Muscle of leg (tissue), 11 donors: Measurements from ENCODE around the gene GNG7. TPM values are rescaled to one million over a fixed set of nuclear protein-coding genes. Genes with fewer than 3 reads are reported as not detected.

Experiments
- DNase-seq: peaks from one replicate; pipeline ENCODE4 v3.0.0; 2013
- H3K27ac ChIP-seq: one replicate; pipeline ENCODE4 v1.5.1; 2013; ENCODE audit warnings: mild to moderate bottlenecking, low read length, control low read depth
- H3K27me3 ChIP-seq: one replicate; pipeline ENCODE4 v1.6.1; 2013; ENCODE audit warnings: low read length; ENCODE audit not compliant: control insufficient read depth, insufficient read depth
- H3K36me3 ChIP-seq: one replicate; pipeline ENCODE4 v1.6.1; 2013; ENCODE audit warnings: low read length; ENCODE audit not compliant: control insufficient read depth, insufficient read depth
- H3K4me1 ChIP-seq: one replicate; pipeline ENCODE4 v1.6.1; 2013; ENCODE audit warnings: low read length; ENCODE audit not compliant: control insufficient read depth, insufficient read depth
- H3K4me3 ChIP-seq: one replicate; pipeline ENCODE4 v1.5.1; 2013; ENCODE audit warnings: low read length, control low read depth
- H3K9me3 ChIP-seq: replicated peaks from 2 replicates; pipeline ENCODE4 v1.6.1; 2013; ENCODE audit warnings: low read depth, low read length; ENCODE audit not compliant: control insufficient read depth
- WGBS: methylation state at CpG from one replicate; pipeline ENCODE4 v1.1.5; 2013; ENCODE audit warnings: missing lambda C conversion rate; ENCODE audit not compliant: insufficient coverage; 5-methylcytosine and 5-hydroxymethylcytosine counted together
- polyA plus RNA-seq, 8 donors: library from polyadenylated mRNA; unstranded; fragments of 120-200 nt; gene quantifications; one replicate each; pipeline versions ENCODE4 v1.2.1 to v1.2.3, GENCODE V29; 2013; ENCODE audit warnings: inconsistent platforms in 1 of 8, low replicate concordance in 1 of 8; ENCODE audit not compliant: insufficient read length in 8 of 8, insufficient read depth in 1 of 8
- total RNA-seq: library from RNA; stranded (reverse); fragments of 120-200 nt; gene quantifications from one replicate; pipeline ENCODE4 v1.2.4, GENCODE V29; 2013

Gene GNG7
- total and polyA plus RNA-seq, 9 donors: 0.58 to 3.1 (median 2.7) TPM

- peaks cover 34% of the 10 kb centered on the region for H3K27me3 ChIP-seq
- no peak overlapping the region for H3K4me3 ChIP-seq
- peaks cover 4% of the 10 kb centered on the region for H3K36me3 ChIP-seq
- H3K4me1 ChIP-seq: peaks cover 11% of the 10 kb centered on the region
- no peaks in the 10 kb centered on the region for H3K9me3 ChIP-seq
- DNase-seq: no peak
- 53% methylated on average over 15 of the region's 16 CpGs for WGBS
- no peak overlapping the region for H3K27ac ChIP-seq
Measured at GRCh38 chr19:2727640-2727944, 25.1 kb upstream of the GNG7 start.

GRCh38 chr19:2726904-2727639 lies 24.6 kb upstream of the GNG7 start:
- no peak overlapping the region for H3K4me3 ChIP-seq
- H3K36me3 ChIP-seq: peaks cover 2% of the 10 kb centered on the region
- WGBS: 12% methylated on average over 20 of the region's 26 CpGs
- no peak overlapping the region for H3K27ac ChIP-seq
- H3K9me3 ChIP-seq: no peaks in the 10 kb centered on the region
- DNase-seq: no peak
- peaks cover 39% of the 10 kb centered on the region for H3K27me3 ChIP-seq
- H3K4me1 ChIP-seq: peaks cover 14% of the 10 kb centered on the region

GRCh38 chr19:2726160-2726855 lies 23.8 kb upstream of the GNG7 start:
- Histone ChIP-seq H3K36me3 (no peaks in the 10 kb centered on the region), H3K9me3 (no peaks in the 10 kb centered on the region), H3K4me1 (peaks cover 21% of the 10 kb centered on the region), H3K27ac (no peak overlapping the region), H3K4me3 (no peak overlapping the region), H3K27me3 (peaks cover 46% of the 10 kb centered on the region)
- no peak for DNase-seq
- WGBS: 74% methylated on average over 7 of the region's 15 CpGs

GRCh38 chr19:2724148-2724557 lies 21.7 kb upstream of the GNG7 start:
- H3K36me3 ChIP-seq: no peaks in the 10 kb centered on the region
- WGBS: 38% methylated on average over 7 of the region's 7 CpGs
- peaks cover 53% of the 10 kb centered on the region for H3K27me3 ChIP-seq
- no peaks in the 10 kb centered on the region for H3K9me3 ChIP-seq
- no peak overlapping the region for H3K4me3 ChIP-seq
- DNase-seq: no peak
- H3K27ac ChIP-seq: no peak overlapping the region
- peaks cover 32% of the 10 kb centered on the region for H3K4me1 ChIP-seq

GRCh38 chr19:2723747-2724146 lies 21.3 kb upstream of the GNG7 start:
- H3K9me3 ChIP-seq: no peaks in the 10 kb centered on the region
- H3K4me1 ChIP-seq: peaks cover 32% of the 10 kb centered on the region
- peaks cover 49% of the 10 kb centered on the region for H3K27me3 ChIP-seq
- WGBS: 56% methylated on average over 14 of the region's 14 CpGs
- no peak overlapping the region for H3K4me3 ChIP-seq
- no peak overlapping the region for H3K27ac ChIP-seq
- DNase-seq: no peak
- H3K36me3 ChIP-seq: no peaks in the 10 kb centered on the region

GRCh38 chr19:2723345-2723715 lies 20.8 kb upstream of the GNG7 start:
- Histone ChIP-seq H3K27ac (no peak overlapping the region), H3K4me3 (no peak overlapping the region), H3K4me1 (peaks cover 32% of the 10 kb centered on the region), H3K36me3 (no peaks in the 10 kb centered on the region), H3K9me3 (no peaks in the 10 kb centered on the region), H3K27me3 (peaks cover 46% of the 10 kb centered on the region)
- DNase-seq: no peak
- 77% methylated on average over 7 of the region's 13 CpGs for WGBS

GRCh38 chr19:2722541-2723344 lies 20.2 kb upstream of the GNG7 start:
- H3K27ac ChIP-seq: no peak overlapping the region

GRCh38 chr19:2721570-2722540 lies 19.4 kb upstream of the GNG7 start:
- Histone ChIP-seq H3K27me3 (peaks cover 33% of the 10 kb centered on the region), H3K9me3 (no peaks in the 10 kb centered on the region), H3K4me3 (peak overlapping the region; percentile 34), H3K27ac (no peak overlapping the region), H3K36me3 (no peaks in the 10 kb centered on the region), H3K4me1 (peaks cover 32% of the 10 kb centered on the region)
- no peak for DNase-seq
- WGBS: 19% methylated on average over 39 of the region's 39 CpGs

More at GRCh38 chr19:2722541-2723344, 20.2 kb upstream of the GNG7 start:
- Histone ChIP-seq H3K36me3 (no peaks in the 10 kb centered on the region), H3K4me3 (no peak overlapping the region), H3K4me1 (peaks cover 32% of the 10 kb centered on the region), H3K9me3 (no peaks in the 10 kb centered on the region), H3K27me3 (peaks cover 41% of the 10 kb centered on the region)
- WGBS: 47% methylated on average over 24 of the region's 28 CpGs
- peak; percentile 42 for DNase-seq

GRCh38 chr19:2720777-2721569 lies 18.5 kb upstream of the GNG7 start, which contains the start of gene DIRAS1:
Gene DIRAS1, minus strand, starts transcription at chr19:2721372. Its CDS starts 3,566 bp downstream, at chr19:2717806.
- WGBS: under 1% methylated on average over 88 of the region's 100 CpGs

More at GRCh38 chr19:2720777-2721569, 18.5 kb upstream of the GNG7 start, which contains the start of gene DIRAS1:
- Histone ChIP-seq H3K36me3 (no peaks in the 10 kb centered on the region), H3K4me3 (peak within 1 kb of the TSS; percentile 34), H3K27me3 (peaks cover 24% of the 10 kb centered on the region), H3K4me1 (peaks cover 32% of the 10 kb centered on the region), H3K27ac (no peak within 1 kb of the TSS), H3K9me3 (no peaks in the 10 kb centered on the region)
- no peak for DNase-seq
